ENCODE measurements around the gene PIP5K1B. TPM values are rescaled to one million over a fixed set of nuclear protein-coding genes. Genes with fewer than 3 reads are reported as not detected.

Gene PIP5K1B
- total RNA-seq, 4 donors from 2014 or later = 1.2 to 2.6 (median 2.0) TPM

DNA sequence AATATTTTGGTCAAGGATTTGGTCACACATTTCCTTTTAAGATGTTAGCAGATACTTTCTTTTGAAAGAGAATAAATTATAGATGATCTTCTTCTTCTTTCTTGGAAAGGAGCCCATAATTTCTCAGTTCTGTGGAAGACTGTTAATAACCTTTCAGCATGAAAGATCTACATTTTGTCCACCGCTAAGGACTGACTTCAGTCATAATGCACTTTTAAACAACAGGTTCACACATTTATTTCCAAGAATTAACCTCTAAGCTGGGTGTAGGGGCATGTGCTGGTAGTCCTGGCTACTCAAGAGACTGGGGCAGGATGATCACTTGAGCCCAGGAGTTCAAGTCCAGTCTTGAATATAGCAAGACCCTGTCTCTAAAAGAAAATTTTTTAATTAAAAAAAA, 215.9 kb downstream of the PIP5K1B start:
- DNase-seq = no peak
- H3K27ac ChIP-seq = no peak overlapping the region
- TF ChIP-seq, protein P1, sequence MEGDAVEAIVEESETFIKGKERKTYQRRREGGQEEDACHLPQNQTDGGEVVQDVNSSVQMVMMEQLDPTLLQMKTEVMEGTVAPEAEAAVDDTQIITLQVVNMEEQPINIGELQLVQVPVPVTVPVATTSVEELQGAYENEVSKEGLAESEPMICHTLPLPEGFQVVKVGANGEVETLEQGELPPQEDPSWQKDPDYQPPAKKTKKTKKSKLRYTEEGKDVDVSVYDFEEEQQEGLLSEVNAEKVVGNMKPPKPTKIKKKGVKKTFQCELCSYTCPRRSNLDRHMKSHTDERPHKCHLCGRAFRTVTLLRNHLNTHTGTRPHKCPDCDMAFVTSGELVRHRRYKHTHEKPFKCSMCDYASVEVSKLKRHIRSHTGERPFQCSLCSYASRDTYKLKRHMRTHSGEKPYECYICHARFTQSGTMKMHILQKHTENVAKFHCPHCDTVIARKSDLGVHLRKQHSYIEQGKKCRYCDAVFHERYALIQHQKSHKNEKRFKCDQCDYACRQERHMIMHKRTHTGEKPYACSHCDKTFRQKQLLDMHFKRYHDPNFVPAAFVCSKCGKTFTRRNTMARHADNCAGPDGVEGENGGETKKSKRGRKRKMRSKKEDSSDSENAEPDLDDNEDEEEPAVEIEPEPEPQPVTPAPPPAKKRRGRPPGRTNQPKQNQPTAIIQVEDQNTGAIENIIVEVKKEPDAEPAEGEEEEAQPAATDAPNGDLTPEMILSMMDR (IDR thresholded peaks at IDR 0.05 in 4 of 5, conservative IDR thresholded peaks at IDR 0.05 in 1 of 5) = no peak
- no peak for TF ChIP-seq POLR2A (IDR thresholded peaks at IDR 0.05)
- no peaks in the 10 kb centered on the region for H3K9me3 ChIP-seq
- intact Hi-C loops (cut with DNase I; ENCODE audit: low total_unique reads) (no loop called here), in situ Hi-C loops (cut with MboI; ENCODE audit: low sequenced_read_pairs in 4 of 4) (no loop called here)
- no peaks in the 10 kb centered on the region for H3K4me1 ChIP-seq
- no peak for ATAC-seq
- H3K27me3 ChIP-seq = no peaks in the 10 kb centered on the region
- no peak overlapping the region for H3K4me3 ChIP-seq
- no peaks in the 10 kb centered on the region for H3K36me3 ChIP-seq

DNA sequence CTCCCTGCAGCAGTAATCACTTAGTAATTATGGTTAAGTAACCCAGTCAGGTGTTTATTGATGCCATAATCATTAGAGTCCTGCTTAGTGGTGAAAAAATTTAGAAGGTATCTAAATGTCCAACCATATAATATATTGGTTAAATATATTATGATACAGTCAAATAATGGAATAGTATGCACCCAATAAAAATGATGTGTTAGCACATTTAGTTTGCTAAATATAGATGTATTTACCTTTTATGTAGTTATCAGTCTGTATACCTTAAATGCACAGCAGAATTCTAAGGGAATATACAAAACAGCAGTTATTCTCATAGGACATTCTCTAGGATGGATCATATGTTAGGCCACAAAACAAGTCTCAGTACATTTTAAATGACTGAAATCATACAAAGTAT, 218.4 kb downstream of the PIP5K1B start:
- ATAC-seq (no peak), DNase-seq (no peak)
- Histone ChIP-seq H3K27ac (no peak overlapping the region), H3K4me1 (no peaks in the 10 kb centered on the region), H3K36me3 (no peaks in the 10 kb centered on the region), H3K4me3 (no peak overlapping the region), H3K9me3 (no peaks in the 10 kb centered on the region), H3K27me3 (no peaks in the 10 kb centered on the region)
- no peak for TF ChIP-seq POLR2A (IDR thresholded peaks at IDR 0.05)
- TF ChIP-seq, protein P1 (IDR thresholded peaks at IDR 0.05 in 4 of 5, conservative IDR thresholded peaks at IDR 0.05 in 1 of 5) = no peak
- intact Hi-C loops (cut with DNase I; ENCODE audit: low total_unique reads) (no loop called here), in situ Hi-C loops (cut with MboI; ENCODE audit: low sequenced_read_pairs in 4 of 4) (no loop called here)

DNA sequence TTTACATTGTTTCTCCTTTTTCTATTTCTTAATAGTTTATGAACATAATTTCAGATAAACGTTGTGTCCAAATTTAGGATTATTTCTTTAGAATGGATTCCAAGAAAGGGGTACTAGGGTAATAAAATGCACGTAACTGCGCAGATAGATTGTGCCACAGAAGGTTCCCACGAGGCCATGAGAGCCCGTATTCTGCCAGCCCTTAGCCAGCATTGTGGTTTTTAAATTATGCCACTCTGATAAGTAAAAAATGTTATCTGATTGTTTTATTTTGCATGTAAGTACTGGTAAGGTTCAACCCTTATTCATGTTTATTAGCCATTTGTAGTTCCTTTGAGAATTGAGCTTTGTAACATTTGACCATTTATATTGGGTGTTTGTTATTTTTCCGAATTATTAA, 220.1 kb downstream of the PIP5K1B start:
- Histone ChIP-seq H3K27ac (no peak overlapping the region), H3K4me1 (no peaks in the 10 kb centered on the region), H3K4me3 (no peak overlapping the region), H3K36me3 (no peaks in the 10 kb centered on the region), H3K9me3 (no peaks in the 10 kb centered on the region), H3K27me3 (no peaks in the 10 kb centered on the region)
- no peak for TF ChIP-seq POLR2A (IDR thresholded peaks at IDR 0.05)
- TF ChIP-seq, protein P1 (IDR thresholded peaks at IDR 0.05 in 4 of 5, conservative IDR thresholded peaks at IDR 0.05 in 1 of 5) = no peak
- DNase-seq (no peak), ATAC-seq (no peak)
- intact Hi-C loops (cut with DNase I; ENCODE audit: low total_unique reads) (no loop called here), in situ Hi-C loops (cut with MboI; ENCODE audit: low sequenced_read_pairs in 4 of 4) (no loop called here)

DNA sequence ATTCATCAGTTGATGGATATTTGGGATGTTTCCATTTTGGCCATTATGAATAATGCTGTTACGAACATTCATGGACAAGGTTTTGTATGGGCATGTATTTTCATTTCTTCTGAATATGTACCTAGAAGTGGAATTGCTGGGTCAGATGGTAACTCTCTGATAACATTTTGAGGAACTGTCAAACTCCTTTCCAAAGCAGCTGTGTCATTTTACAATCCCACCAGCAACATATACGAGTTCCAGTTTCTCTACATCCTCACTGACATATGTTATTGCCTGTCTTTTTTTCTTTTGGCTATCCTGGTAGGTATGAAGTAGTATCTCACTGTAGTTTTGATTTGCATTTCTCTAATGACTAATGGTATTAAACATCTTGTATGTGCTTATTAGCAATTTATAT, 222.1 kb downstream of the PIP5K1B start:
- Histone ChIP-seq H3K9me3 (no peaks in the 10 kb centered on the region), H3K36me3 (no peaks in the 10 kb centered on the region), H3K27me3 (no peaks in the 10 kb centered on the region), H3K4me3 (no peak overlapping the region), H3K4me1 (no peaks in the 10 kb centered on the region), H3K27ac (no peak overlapping the region)
- in situ Hi-C loops (cut with MboI; ENCODE audit: low sequenced_read_pairs in 4 of 4) = no loop called here
- no peak for DNase-seq
- TF ChIP-seq, protein P1 (IDR thresholded peaks at IDR 0.05 in 4 of 5, conservative IDR thresholded peaks at IDR 0.05 in 1 of 5) = no peak
- TF ChIP-seq POLR2A (IDR thresholded peaks at IDR 0.05) = no peak
- intact Hi-C loops (cut with DNase I; ENCODE audit: low total_unique reads) = no loop called here
- no peak for ATAC-seq

DNA sequence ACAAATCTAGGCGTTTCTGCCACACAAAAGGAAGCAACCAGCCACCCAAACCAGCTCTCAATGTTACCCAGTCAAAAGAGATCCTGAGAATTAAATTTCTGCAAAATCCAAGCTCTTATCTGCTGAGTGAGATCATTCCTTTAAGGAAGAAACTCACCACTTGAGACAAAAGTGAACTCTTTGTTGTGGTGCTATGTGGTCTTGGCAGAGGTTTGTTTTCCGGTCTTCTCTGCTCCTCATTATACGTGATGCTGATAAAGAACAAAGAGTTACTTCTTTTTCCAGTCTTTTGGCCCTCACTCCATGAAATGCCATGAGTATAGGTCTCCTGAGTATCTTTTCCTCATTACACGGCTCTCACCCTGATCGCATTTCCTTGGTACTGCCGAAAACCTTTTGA, 226.8 kb downstream of the PIP5K1B start:
- Histone ChIP-seq H3K27ac (no peak overlapping the region), H3K4me1 (no peaks in the 10 kb centered on the region), H3K4me3 (no peak overlapping the region), H3K27me3 (no peaks in the 10 kb centered on the region), H3K9me3 (no peaks in the 10 kb centered on the region), H3K36me3 (no peaks in the 10 kb centered on the region)
- intact Hi-C loops (cut with DNase I; ENCODE audit: low total_unique reads) (no loop called here), in situ Hi-C loops (cut with MboI; ENCODE audit: low sequenced_read_pairs in 4 of 4) (no loop called here)
- no peak for DNase-seq
- TF ChIP-seq, protein P1 (IDR thresholded peaks at IDR 0.05 in 4 of 5, conservative IDR thresholded peaks at IDR 0.05 in 1 of 5) = no peak
- no peak for TF ChIP-seq POLR2A (IDR thresholded peaks at IDR 0.05)
- no peak for ATAC-seq
